ENCODE data around the gene THOC1.

- no peak for TF ChIP-seq POLR2A (IDR thresholded peaks at IDR 0.05; ENCODE audit: low read depth, low read length)
- TF ChIP-seq POLR2AphosphoS5 (IDR thresholded peaks at IDR 0.05; ENCODE audit: low read depth, low read length): no peak
- TF ChIP-seq TAF1 (IDR thresholded peaks at IDR 0.05; ENCODE audit: borderline replicate concordance, low read depth, low read length): no peak
Observed at GRCh38 chr18:179499-179898, 88.3 kb downstream of the THOC1 start.

All from GM12892 (cell line).